ENCODE measurements around the gene HSPG2.
A peak's percentile ranks its signal among the peaks of the same experiment; 100 is the strongest.

Gene HSPG2

GRCh38 chr1:21898326-21899200, 38.5 kb downstream of the HSPG2 start:
- no peak for TF ChIP-seq CTCF (IDR thresholded peaks at IDR 0.05; ENCODE audit: low read depth, low read length)
- H3K9me3 ChIP-seq (ENCODE audit: severe bottlenecking) = no peaks in the 10 kb centered on the region
- DNase-seq = no peak
- H3K27ac ChIP-seq = no peak overlapping the region
- no peak overlapping the region for H3K4me3 ChIP-seq (ENCODE audit: low read depth, low read length)
- H3K36me3 ChIP-seq = no peaks in the 10 kb centered on the region
- no peaks in the 10 kb centered on the region for H3K27me3 ChIP-seq (ENCODE audit: insufficient read depth, low read depth, severe bottlenecking)

DNA sequence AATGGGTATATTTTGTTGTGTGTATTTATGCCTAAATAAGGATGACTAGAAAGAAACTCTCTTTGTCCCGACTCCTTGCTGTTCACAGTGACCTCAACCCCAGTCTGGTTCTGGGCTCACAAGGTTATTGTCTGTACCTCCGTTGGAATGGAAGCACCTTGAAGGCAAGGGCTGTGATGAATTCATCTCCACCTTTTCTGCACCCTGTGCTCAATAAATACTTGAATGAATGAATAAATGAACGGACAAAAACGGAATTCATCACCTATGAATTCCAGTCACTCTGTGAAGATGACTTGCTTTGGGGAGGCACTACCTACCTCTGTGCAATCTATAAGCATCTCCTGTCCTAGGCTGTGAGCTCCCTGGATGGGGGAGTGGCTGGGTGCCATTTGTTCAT, 39.3 kb downstream of the HSPG2 start:
- H3K36me3 ChIP-seq = no peaks in the 10 kb centered on the region; the same call in 1 of the 2 replicates
- no peaks in the 10 kb centered on the region for H3K9me3 ChIP-seq (ENCODE audit: severe bottlenecking)
- no peak overlapping the region for H3K4me3 ChIP-seq (ENCODE audit: low read depth, low read length)
- DNase-seq = no peak
- H3K27ac ChIP-seq = no peak overlapping the region
- H3K27me3 ChIP-seq (ENCODE audit: insufficient read depth, low read depth, severe bottlenecking) = no peaks in the 10 kb centered on the region
- TF ChIP-seq CTCF (IDR thresholded peaks at IDR 0.05; ENCODE audit: low read depth, low read length) = no peak

GRCh38 chr1:21896652-21897532, 40.2 kb downstream of the HSPG2 start:
- Histone ChIP-seq H3K27ac (no peak overlapping the region), H3K36me3 (no peaks in the 10 kb centered on the region; the same call in 1 of the 2 replicates), H3K4me3 (ENCODE audit: low read depth, low read length) (no peak overlapping the region), H3K27me3 (ENCODE audit: insufficient read depth, low read depth, severe bottlenecking) (no peaks in the 10 kb centered on the region), H3K9me3 (ENCODE audit: severe bottlenecking) (no peaks in the 10 kb centered on the region)
- peak; percentile 70 for DNase-seq
- TF ChIP-seq CTCF (IDR thresholded peaks at IDR 0.05; ENCODE audit: low read depth, low read length) = no peak

DNA sequence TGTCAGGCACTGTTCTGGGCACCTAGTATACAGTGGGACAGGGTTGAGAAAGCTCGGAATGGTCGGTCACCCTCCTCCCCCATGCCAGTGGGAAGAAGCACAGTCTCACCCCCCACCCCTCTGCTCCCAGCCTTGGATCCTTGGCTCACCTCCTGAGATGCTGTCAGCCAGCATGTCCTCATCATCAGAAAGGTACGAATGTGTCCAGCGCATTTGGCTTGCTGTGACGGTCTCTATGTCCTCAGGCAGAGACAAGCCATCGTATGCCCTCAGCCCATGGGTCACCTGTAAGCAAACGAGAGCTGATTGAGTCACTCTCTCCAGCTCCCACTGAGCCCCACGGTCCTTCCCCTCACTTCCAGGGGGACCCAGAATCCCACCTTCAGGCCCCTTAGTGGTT, 41.1 kb downstream of the HSPG2 start:
- H3K9me3 ChIP-seq (ENCODE audit: severe bottlenecking) = no peaks in the 10 kb centered on the region
- no peak for DNase-seq

More for the DNA sequence above, 41.1 kb downstream of the HSPG2 start:
- Histone ChIP-seq H3K4me3 (ENCODE audit: low read depth, low read length) (no peak overlapping the region), H3K27ac (no peak overlapping the region), H3K27me3 (ENCODE audit: insufficient read depth, low read depth, severe bottlenecking) (no peaks in the 10 kb centered on the region), H3K36me3 (no peaks in the 10 kb centered on the region; the same call in 1 of the 2 replicates)
- no peak for TF ChIP-seq CTCF (IDR thresholded peaks at IDR 0.05; ENCODE audit: low read depth, low read length)
